CD8-positive, alpha-beta memory T cell (primary cell): Measurements from ENCODE around the gene FAT1. TPM values are rescaled to one million over a fixed set of nuclear protein-coding genes. Genes with fewer than 3 reads are reported as not detected.

Experiments used
- CTCF ChIA-PET: fragments of 350-600 bp; sonication (Branson Sonifier 250); formaldehyde crosslinking; loops from one replicate; lab custom pipeline; 2021; ENCODE audit warnings: antibody characterized with exemption; lab: Charles Lee
- POLR2A ChIA-PET: fragments of 350-600 bp; sonication (Branson Sonifier 250); formaldehyde crosslinking; loops from one replicate; lab custom pipeline; 2021; ENCODE audit warnings: antibody characterized with exemption; lab: Charles Lee
- DNase-seq, 5 donors: peaks; one replicate each; pipeline versions ENCODE4 v3.0.0 to v3.0.0-alpha.2; 2020 to 2022; ENCODE audit warnings: mixed read lengths in 1 of 5
- H3K27ac ChIP-seq: one replicate; pipeline ENCODE4 v1.7.0; 2013; ENCODE audit warnings: low read depth, mild to moderate bottlenecking, low read length, moderate library complexity
- H3K27me3 ChIP-seq: 2 replicates; pipeline ENCODE4 v1.7.0; 2013; ENCODE audit warnings: low read length, mild to moderate bottlenecking; ENCODE audit not compliant: insufficient read depth, poor library complexity, severe bottlenecking
- H3K36me3 ChIP-seq: 2 replicates; pipeline ENCODE4 v1.7.0; 2013; ENCODE audit warnings: mild to moderate bottlenecking, low read length, moderate library complexity; ENCODE audit not compliant: insufficient read depth
- H3K4me1 ChIP-seq: 2 replicates; pipeline ENCODE4 v1.7.0; 2013; ENCODE audit warnings: mild to moderate bottlenecking, low read length, moderate library complexity; ENCODE audit not compliant: insufficient read depth
- H3K4me3 ChIP-seq: 2 replicates; pipeline ENCODE4 v1.7.0; 2013; ENCODE audit warnings: mild to moderate bottlenecking, low read length
- H3K9me3 ChIP-seq: 2 replicates; pipeline ENCODE4 v1.7.0; 2013; ENCODE audit warnings: mild to moderate bottlenecking, low read length
- H3K27ac Mint-ChIP-seq, 8 donors: one replicate each; pipeline ENCODE4 v1.8.0; 2020 to 2021; ENCODE audit warnings: mixed read lengths in 8 of 8, mild to moderate bottlenecking in 6 of 8, inconsistent platforms in 3 of 8, moderate library complexity in 3 of 8
- H3K27me3 Mint-ChIP-seq, 2 donors: one replicate each; pipeline ENCODE4 v1.8.0; 2020 to 2021; ENCODE audit warnings: mixed read lengths in 2 of 2, mild to moderate bottlenecking in 1 of 2, moderate library complexity in 1 of 2
- H3K36me3 Mint-ChIP-seq, 3 donors: one replicate each; pipeline ENCODE4 v1.8.0; 2020 to 2021; ENCODE audit warnings: mixed read lengths in 3 of 3, inconsistent platforms in 1 of 3, mild to moderate bottlenecking in 1 of 3
- H3K4me1 Mint-ChIP-seq, 3 donors: one replicate each; pipeline ENCODE4 v1.8.0; 2020 to 2021; ENCODE audit warnings: mixed read lengths in 3 of 3, inconsistent platforms in 1 of 3, mild to moderate bottlenecking in 1 of 3
- H3K4me3 Mint-ChIP-seq, 7 donors: one replicate each; pipeline ENCODE4 v1.8.0; 2020 to 2021; ENCODE audit warnings: mixed read lengths in 7 of 7, mild to moderate bottlenecking in 6 of 7, moderate library complexity in 4 of 7, inconsistent platforms in 2 of 7
- H3K9me3 Mint-ChIP-seq, 5 donors: one replicate each; pipeline ENCODE4 v1.8.0; 2020 to 2022; ENCODE audit warnings: mixed read lengths in 5 of 5, mild to moderate bottlenecking in 3 of 5, moderate library complexity in 2 of 5, inconsistent platforms in 1 of 5
- polyA plus RNA-seq: library from polyadenylated mRNA; unstranded; fragments of 300-500 nt; fragmentation: Illumina TruSeq; gene quantifications from one replicate; pipeline ENCODE4 v1.2.3, GENCODE V29; 2021
- total RNA-seq, 2 experiments: library from RNA; stranded (reverse); gene quantifications; one replicate each; pipeline ENCODE4 v1.2.3, GENCODE V29; 2021

Gene FAT1
- total and polyA plus RNA-seq, 3 experiments from 2014 or later = not detected

DNA sequence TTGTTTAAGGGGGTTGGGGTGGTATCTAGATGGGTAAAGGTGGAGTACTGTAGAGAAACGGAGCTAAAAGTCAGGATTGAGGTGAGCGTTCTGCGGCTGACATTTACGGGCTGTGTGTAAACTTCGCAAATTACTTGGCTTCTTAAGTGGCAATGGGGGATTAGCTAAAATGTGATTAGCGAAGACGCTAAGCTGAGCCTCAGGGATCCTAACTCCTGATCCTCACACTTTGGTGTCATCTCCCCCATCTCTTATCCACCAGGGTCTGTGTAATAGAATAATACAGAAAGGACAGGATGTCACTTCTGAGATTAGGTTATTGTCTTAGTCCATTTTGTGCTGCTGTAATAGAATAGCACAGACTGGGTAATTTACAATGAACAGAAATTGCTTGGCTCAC, 10.6 kb upstream of the FAT1 start:
- DNase-seq = no peak
- Mint-ChIP-seq H3K4me1 (no peaks in the 10 kb centered on the region), H3K27me3 (peaks cover 0 to 1% of the 10 kb centered on the region in 2 donors), H3K27ac (no peak overlapping the region), H3K4me3 (no peak overlapping the region), H3K9me3 (peaks cover 5 to 12% (median 8%) of the 10 kb centered on the region in 5 donors), H3K36me3 (no peaks in the 10 kb centered on the region)
- no peaks in the 10 kb centered on the region for H3K4me1 ChIP-seq
- H3K36me3 ChIP-seq = no peaks in the 10 kb centered on the region
- no peak overlapping the region for H3K4me3 ChIP-seq
- POLR2A ChIA-PET = no interaction called here
- H3K9me3 ChIP-seq = no peaks in the 10 kb centered on the region
- CTCF ChIA-PET = no interaction called here
- H3K27ac ChIP-seq = no peak overlapping the region
- H3K27me3 ChIP-seq = no peaks in the 10 kb centered on the region

DNA sequence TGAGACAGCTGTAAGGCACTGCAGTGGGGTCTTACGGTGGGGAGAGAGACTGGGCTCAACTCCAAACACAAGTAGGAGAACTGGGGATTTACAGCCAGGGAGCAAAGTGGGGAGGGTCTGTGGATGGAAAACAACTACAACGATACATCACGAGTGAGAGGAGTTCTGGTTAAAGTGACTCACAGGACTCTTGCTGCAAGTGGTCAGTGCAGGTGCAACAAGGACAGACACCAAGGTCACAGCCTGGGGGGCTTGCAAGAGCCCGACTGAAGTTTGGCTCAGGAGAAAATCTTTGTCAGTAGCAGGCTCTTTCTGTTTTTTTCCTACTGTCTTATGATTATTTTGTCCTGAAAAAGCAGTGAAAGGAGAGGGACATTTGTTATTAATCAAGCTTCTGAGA, 10.1 kb upstream of the FAT1 start:
- no peak overlapping the region for H3K27ac ChIP-seq
- H3K4me3 ChIP-seq = no peak overlapping the region
- DNase-seq = no peak
- ChIA-PET CTCF (no interaction called here), POLR2A (no interaction called here)
- H3K9me3 ChIP-seq = no peaks in the 10 kb centered on the region
- H3K36me3 Mint-ChIP-seq = no peaks in the 10 kb centered on the region
- peaks cover 1 to 4% of the 10 kb centered on the region in 2 donors for H3K27me3 Mint-ChIP-seq
- H3K27me3 ChIP-seq = no peaks in the 10 kb centered on the region
- H3K4me3 Mint-ChIP-seq = no peak overlapping the region
- H3K27ac Mint-ChIP-seq = no peak overlapping the region
- no peaks in the 10 kb centered on the region for H3K36me3 ChIP-seq
- H3K4me1 ChIP-seq = no peaks in the 10 kb centered on the region
- H3K4me1 Mint-ChIP-seq = no peaks in the 10 kb centered on the region
- H3K9me3 Mint-ChIP-seq = peaks cover 5 to 12% (median 8%) of the 10 kb centered on the region in 5 donors

DNA sequence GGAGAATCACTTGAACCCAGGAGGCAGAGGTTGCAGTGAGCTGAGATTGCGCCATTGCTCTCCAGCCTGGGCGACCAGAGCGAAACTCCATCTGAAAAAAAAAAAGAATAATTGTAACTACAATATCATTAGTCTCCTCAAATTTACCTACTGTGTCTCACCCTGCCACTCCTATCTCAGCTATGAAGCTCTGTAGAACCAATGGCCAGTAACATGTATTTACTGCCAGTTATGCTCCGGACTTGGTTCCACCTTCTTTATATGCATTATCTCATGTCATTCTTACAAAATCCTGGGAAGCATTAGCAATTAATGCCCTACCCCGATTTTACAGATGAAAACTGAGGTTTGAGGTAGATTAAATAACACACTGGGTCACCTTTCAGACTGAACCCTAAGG, 7.0 kb upstream of the FAT1 start:
- ChIA-PET CTCF (interaction anchor here (0.8 kb wide), 1 partner anchor 198 kb away, joined by 3 read pairs; no protein-coding TSS in a partner anchor), POLR2A (no interaction called here)
- no peak overlapping the region for H3K4me3 ChIP-seq
- H3K36me3 Mint-ChIP-seq = no peaks in the 10 kb centered on the region
- H3K36me3 ChIP-seq = no peaks in the 10 kb centered on the region
- H3K4me1 Mint-ChIP-seq = peaks cover 4 to 9% (median 9%) of the 10 kb centered on the region in 3 donors
- no peaks in the 10 kb centered on the region for H3K9me3 ChIP-seq
- no peak overlapping the region for H3K4me3 Mint-ChIP-seq
- DNase-seq = no peak
- peaks cover 0 to 11% (median 8%) of the 10 kb centered on the region in 5 donors for H3K9me3 Mint-ChIP-seq
- peaks cover 16 to 31% of the 10 kb centered on the region in 2 donors for H3K27me3 Mint-ChIP-seq
- no peak overlapping the region for H3K27ac Mint-ChIP-seq
- no peaks in the 10 kb centered on the region for H3K4me1 ChIP-seq
- H3K27ac ChIP-seq = no peak overlapping the region
- H3K27me3 ChIP-seq = peaks cover 5% of the 10 kb centered on the region

DNA sequence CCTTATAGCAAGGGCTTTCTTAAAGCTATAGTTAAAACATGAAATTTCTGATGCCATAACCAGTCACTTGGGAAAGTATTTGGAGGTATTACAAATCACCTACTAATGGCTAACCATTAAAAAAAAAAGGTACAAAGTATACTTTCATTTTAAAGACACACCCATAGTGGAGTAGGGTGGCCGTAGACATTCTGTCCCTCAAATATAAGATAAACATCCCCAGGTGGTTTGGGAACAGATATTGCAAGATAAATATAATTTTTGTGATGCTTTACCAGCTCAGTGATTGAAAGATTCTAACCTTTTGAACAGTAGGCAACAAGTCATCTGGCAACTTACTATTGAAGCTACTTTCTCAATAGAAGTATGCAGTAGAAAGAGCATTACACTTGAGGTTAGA, 6.2 kb upstream of the FAT1 start:
- Mint-ChIP-seq H3K27me3 (peaks cover 24 to 39% of the 10 kb centered on the region in 2 donors), H3K4me3 (no peak overlapping the region), H3K36me3 (peaks cover 0 to 3% (median 0%) of the 10 kb centered on the region in 3 donors), H3K9me3 (peaks cover 1 to 15% (median 12%) of the 10 kb centered on the region in 5 donors), H3K27ac (no peak overlapping the region), H3K4me1 (peaks cover 5 to 16% (median 9%) of the 10 kb centered on the region in 3 donors)
- no peaks in the 10 kb centered on the region for H3K4me1 ChIP-seq
- H3K27me3 ChIP-seq = peaks cover 5% of the 10 kb centered on the region
- H3K9me3 ChIP-seq = no peaks in the 10 kb centered on the region
- H3K36me3 ChIP-seq = no peaks in the 10 kb centered on the region
- H3K4me3 ChIP-seq = no peak overlapping the region
- POLR2A ChIA-PET = no interaction called here
- H3K27ac ChIP-seq = no peak overlapping the region
- no peak for DNase-seq
- CTCF ChIA-PET = interaction anchor here (0.8 kb wide), 1 partner anchor 198 kb away, joined by 3 read pairs; no protein-coding TSS in a partner anchor

DNA sequence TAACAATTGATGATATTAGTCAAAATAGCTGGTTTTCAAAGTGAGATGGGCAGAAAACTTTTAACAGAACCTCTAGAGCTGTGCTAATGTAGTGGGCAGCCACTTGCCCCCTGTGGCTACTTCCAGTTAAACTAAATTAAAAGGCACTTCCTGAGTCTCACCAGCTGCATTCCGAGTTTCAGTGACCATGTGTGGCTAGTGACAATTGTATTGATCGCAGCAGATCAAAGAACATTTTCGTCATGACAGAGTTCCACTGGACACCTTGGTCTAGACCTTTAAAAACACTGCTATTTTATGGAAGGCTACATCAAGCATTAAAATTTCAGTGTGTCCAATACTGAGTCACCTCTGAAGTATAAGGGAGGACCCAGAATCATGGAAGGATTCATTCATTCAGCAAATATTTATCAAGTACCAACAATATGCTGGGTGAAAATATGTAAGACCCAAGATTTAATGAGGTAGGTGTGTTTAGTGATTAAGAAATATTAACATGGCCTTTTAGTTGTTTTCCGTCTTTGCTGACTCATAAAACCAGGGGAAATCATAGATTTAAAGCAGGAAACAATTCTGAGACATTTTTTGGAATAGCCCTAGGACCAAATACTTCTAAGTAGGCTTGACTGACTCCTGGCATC, 5.1 kb upstream of the FAT1 start:
- Mint-ChIP-seq H3K27me3 (peaks cover 27 to 42% of the 10 kb centered on the region in 2 donors), H3K36me3 (peaks cover 0 to 3% (median 0%) of the 10 kb centered on the region in 3 donors), H3K27ac (no peak overlapping the region), H3K4me1 (peaks cover 5 to 19% (median 9%) of the 10 kb centered on the region in 3 donors), H3K9me3 (peaks cover 3 to 17% (median 14%) of the 10 kb centered on the region in 5 donors), H3K4me3 (no peak overlapping the region)
- DNase-seq = no peak
- Histone ChIP-seq H3K9me3 (no peaks in the 10 kb centered on the region), H3K27me3 (peaks cover 5% of the 10 kb centered on the region), H3K4me1 (no peaks in the 10 kb centered on the region), H3K36me3 (no peaks in the 10 kb centered on the region), H3K27ac (no peak overlapping the region), H3K4me3 (no peak overlapping the region)
- ChIA-PET CTCF (no interaction called here), POLR2A (no interaction called here)

DNA sequence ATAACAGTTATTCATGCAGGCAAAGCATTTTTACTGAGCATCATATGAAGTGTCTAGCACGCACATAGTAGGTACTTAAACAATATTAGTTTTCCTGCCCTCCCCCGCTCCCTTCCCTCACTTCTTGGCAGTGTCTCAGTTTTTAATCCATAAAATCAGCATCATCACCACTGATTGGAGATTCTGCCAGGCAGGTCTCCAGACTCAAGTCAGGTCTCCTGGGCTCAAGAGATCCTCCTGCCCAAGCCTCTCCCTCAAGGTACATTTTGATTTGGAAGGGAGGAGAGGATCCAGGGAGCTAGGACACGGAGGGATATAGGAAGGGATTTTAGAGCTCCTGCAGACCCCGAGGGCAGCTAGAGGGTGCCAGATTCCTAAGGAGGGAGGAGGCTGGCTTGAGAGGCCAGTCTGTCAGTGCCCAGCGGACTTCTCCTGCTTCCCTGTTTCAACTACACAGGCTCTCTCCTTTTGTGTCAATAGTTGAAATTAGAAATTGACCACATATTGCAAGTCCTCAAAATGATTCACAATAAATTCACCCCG, 4.4 kb upstream of the FAT1 start:
- DNase-seq = no peak
- Mint-ChIP-seq H3K4me1 (peaks cover 5 to 19% (median 9%) of the 10 kb centered on the region in 3 donors), H3K4me3 (no peak overlapping the region), H3K36me3 (peaks cover 0 to 3% (median 0%) of the 10 kb centered on the region in 3 donors), H3K27me3 (peaks cover 27 to 43% of the 10 kb centered on the region in 2 donors), H3K27ac (no peak overlapping the region), H3K9me3 (peaks cover 3 to 17% (median 11%) of the 10 kb centered on the region in 5 donors)
- ChIA-PET CTCF (no interaction called here), POLR2A (no interaction called here)
- H3K9me3 ChIP-seq = no peaks in the 10 kb centered on the region
- H3K4me3 ChIP-seq = no peak overlapping the region
- H3K4me1 ChIP-seq = no peaks in the 10 kb centered on the region
- no peak overlapping the region for H3K27ac ChIP-seq
- no peaks in the 10 kb centered on the region for H3K36me3 ChIP-seq
- peaks cover 5% of the 10 kb centered on the region for H3K27me3 ChIP-seq

DNA sequence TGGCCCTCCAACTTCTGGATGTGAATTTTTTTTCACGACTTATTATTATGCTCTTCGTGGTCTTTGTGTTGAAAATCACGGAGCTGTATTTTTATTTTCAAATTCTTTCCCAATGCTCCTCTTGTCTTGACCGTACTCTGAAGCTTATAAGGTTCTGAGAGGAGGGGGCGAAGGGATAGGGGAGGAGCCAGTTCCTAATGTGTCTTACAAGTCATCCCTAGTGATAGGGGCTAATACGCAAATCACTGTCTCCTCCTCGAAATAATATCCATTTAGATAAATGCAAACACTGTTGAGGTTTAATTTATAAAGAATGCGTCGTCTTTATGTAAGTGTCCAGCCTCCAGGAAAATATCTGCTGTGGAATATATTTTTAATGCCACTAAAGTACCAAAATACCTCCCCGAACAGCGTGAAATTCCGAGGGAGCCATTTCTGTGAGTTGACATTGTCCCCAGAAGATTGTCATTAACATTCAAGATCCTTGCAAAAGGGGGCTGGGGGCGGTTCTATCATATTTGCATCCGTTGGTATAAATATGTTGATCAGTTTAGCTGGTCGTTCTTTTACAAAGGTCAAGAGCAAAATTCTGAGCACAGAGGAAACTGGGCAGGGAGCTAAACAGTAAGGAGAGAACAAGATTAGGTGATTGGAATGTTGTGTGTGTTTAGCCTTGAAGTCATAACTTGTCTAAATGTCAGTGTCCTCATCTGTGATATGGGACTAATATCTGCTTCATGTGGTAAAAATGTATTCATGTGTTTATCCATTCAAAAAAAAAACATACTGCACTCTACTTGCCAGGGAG, 3.7 kb upstream of the FAT1 start:
- CTCF ChIA-PET = no interaction called here
- H3K27me3 Mint-ChIP-seq = peaks cover 32 to 49% of the 10 kb centered on the region in 2 donors

More for the DNA sequence above, 3.7 kb upstream of the FAT1 start:
- Histone ChIP-seq H3K36me3 (no peaks in the 10 kb centered on the region), H3K4me1 (no peaks in the 10 kb centered on the region), H3K27ac (no peak overlapping the region), H3K27me3 (peaks cover 11% of the 10 kb centered on the region), H3K9me3 (no peaks in the 10 kb centered on the region), H3K4me3 (no peak overlapping the region)
- Mint-ChIP-seq H3K4me3 (peak overlapping the region in 4 of 7 donors; percentile 10 to 51 (median 24)), H3K9me3 (peaks cover 3 to 18% (median 14%) of the 10 kb centered on the region in 5 donors), H3K4me1 (peaks cover 5 to 25% (median 9%) of the 10 kb centered on the region in 3 donors), H3K27ac (no peak overlapping the region), H3K36me3 (peaks cover 0 to 3% (median 0%) of the 10 kb centered on the region in 3 donors)
- no peak for DNase-seq
- POLR2A ChIA-PET = no interaction called here
